GM11168 (cell line): ENCODE data around the gene SPOUT1.
"Not testable (repeated sequence)": the region's sequence is repeated elsewhere in the genome, so short reads cannot be mapped to it uniquely, and the experiment has no call there.

Experiments used
- in situ Hi-C: fragments of 300-500 bp; cut with MboI; formaldehyde crosslinking; loops from one replicate; pipeline ENCODE4 v1.12.0; 2022; ENCODE audit warnings: low sequenced_read_pairs; ENCODE audit not compliant: unreplicated experiment

The SPOUT1 gene

GRCh38 chr9:128818099-128818838 is 11.3 kb downstream of the SPOUT1 start, which contains the start of gene ENDOG:
TSS of gene ENDOG (plus strand) at chr9:128818500. CDS start at chr9:128818685, 185 bp downstream.
- in situ Hi-C loops, result no loop called here

GRCh38 chr9:128810873-128811272 is 18.7 kb downstream of the SPOUT1 start:
- in situ Hi-C loops, result no loop called here

GRCh38 chr9:128809831-128810230 is 19.8 kb downstream of the SPOUT1 start:
- in situ Hi-C loops, result no loop called here

GRCh38 chr9:128809036-128809599 is 20.5 kb downstream of the SPOUT1 start:
- in situ Hi-C loops, result no loop called here

GRCh38 chr9:128808543-128808942 is 21.1 kb downstream of the SPOUT1 start:
- in situ Hi-C loops, result no loop called here

DNA sequence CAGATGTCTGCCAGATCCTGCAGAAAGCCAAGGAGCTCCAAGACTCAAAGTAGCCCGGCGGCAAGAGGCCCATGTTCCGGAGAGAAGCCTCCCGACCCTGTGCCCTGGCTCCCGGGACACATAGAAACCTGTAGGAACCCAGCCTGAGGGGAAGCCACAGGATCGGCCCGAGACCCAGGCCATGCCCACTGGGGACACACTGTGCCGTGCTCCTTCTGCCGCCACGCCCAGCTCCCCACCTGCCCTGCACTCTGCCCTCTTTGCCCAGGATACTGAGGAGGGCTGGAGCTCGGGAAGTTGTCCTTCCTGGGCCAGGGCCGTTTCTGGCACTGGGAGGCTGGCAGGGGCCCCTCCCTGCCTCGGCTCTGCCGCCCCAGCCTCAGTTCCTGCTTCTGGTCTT is 21.8 kb downstream of the SPOUT1 start:
- in situ Hi-C loops, result no loop called here

GRCh38 chr9:128805661-128806060 is 23.9 kb downstream of the SPOUT1 start:
- in situ Hi-C loops, result no loop called here

DNA sequence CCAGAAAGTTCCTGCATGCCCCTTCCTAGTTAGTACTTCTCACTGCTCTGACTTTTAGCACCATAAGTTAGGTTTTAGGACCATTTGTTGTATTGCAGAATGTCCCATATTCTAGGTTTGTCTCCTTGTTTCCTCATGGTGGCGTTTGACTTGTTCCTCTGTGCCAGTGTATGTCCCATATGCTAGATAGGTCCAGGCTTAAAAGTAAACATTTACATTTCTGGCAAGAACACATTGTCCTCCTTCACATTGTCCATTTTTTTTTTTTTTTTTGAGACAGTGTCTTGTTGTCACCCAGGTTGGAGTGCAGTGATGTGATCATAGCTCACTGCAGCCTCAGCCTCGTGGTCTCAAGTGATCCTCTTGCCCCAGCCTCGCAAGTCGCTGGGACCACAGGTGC is 27.1 kb downstream of the SPOUT1 start:
- in situ Hi-C loops, result no loop called here

GRCh38 chr9:128800061-128800460 is 29.5 kb downstream of the SPOUT1 start:
- in situ Hi-C loops, result no loop called here

DNA sequence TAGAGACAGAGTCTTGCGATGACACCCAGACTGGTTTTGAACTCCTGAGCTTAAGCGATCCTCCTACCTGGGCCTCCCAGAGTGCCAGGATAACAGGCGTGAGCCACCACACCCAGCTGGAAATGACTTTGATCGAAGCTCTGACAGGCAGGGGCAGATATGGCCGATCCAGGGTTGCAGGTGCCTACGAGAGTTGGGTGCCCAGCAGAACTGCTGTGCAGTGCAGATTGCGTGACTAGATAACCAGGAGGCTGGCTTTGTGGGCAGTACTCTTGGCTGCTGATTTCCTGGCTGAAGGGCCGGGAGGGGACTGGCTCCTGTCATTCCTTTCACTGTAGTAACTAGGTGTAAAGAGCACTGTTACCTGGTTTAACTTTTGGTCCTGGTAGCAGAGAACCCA is 30.7 kb downstream of the SPOUT1 start:
- in situ Hi-C loops, result no loop called here

DNA sequence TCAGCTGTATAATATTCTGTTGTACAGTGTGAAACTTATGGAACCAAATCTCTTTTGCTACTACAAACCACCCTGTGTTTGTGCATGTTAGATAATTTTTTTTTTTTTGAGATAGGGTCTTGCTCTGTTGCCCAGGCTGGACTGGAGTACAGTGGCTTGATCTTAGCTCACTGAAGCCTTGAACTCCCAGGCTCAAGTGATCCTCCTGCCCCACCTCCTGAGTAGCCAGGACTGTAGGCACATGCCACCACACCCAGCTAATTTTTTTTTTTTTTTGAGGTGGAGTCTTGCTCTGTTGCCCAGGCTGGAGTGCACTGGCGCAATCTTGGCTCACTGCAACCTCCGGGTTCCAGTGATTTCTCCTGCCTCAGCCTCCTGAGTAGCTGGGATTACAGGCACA is 34.6 kb downstream of the SPOUT1 start:
- in situ Hi-C loops, result not testable (repeated sequence)

DNA sequence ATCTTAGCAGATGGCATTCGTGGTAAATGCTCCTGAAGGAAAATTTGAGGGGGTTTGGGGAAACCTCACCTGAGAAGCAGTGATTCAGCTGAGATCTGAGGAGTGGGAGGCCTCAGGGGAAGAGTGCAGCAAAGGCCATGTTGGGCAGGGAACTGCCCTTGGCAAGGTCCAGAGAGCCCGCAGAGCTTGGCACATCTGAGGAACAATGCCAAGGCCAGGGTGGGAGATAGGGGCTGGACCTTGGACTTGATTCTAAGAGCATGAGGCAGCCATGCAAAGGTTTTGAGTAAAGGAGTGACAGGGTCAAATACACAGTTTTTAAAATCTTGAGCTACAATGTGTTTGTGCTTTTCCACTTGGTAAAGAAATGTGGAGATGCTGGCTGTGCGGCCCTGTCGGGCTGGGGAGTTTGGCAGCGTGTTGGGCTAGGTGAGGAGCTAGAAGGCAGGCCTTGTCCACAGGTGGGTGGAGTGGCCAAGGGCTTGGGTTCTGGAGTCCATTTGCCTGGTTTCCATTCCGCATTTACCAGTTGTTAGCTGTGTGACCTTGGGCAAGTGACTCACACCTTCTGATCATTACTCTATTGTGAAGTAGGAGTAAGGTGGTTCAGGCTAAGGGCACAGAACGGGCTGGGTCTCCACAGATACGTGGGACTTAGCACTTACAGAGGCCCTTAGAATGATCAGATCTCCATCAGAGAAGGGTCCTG is 36.5 kb downstream of the SPOUT1 start:
- in situ Hi-C loops, result no loop called here

- in situ Hi-C loops, result no loop called here
Measured at GRCh38 chr9:128792134-128792533, 37.5 kb downstream of the SPOUT1 start.

DNA sequence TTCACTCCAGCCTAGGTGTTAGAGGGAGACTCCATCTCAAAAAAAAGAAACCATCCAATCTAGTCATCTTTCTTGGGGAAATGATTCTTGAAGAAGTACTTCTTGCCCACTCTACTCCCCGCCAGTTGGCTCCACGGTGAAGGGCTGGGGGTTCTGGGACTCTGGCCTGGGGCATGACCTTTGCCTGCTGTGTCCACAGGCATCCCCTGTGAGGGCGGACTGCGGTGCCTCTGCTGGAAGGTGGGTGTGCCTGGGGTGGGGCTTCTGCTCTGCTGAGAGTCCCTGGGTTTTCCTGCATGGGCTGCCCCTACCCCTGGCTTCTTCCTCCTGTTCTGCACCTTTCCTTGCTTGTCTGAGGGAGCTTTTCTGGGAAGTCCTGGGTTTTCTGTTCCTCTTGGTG is 39.1 kb downstream of the SPOUT1 start:
- in situ Hi-C loops, result no loop called here

GRCh38 chr9:128788445-128788844 is 41.1 kb downstream of the SPOUT1 start:
- in situ Hi-C loops, result no loop called here

GRCh38 chr9:128787659-128788058 is 41.9 kb downstream of the SPOUT1 start:
- in situ Hi-C loops, result no loop called here

DNA sequence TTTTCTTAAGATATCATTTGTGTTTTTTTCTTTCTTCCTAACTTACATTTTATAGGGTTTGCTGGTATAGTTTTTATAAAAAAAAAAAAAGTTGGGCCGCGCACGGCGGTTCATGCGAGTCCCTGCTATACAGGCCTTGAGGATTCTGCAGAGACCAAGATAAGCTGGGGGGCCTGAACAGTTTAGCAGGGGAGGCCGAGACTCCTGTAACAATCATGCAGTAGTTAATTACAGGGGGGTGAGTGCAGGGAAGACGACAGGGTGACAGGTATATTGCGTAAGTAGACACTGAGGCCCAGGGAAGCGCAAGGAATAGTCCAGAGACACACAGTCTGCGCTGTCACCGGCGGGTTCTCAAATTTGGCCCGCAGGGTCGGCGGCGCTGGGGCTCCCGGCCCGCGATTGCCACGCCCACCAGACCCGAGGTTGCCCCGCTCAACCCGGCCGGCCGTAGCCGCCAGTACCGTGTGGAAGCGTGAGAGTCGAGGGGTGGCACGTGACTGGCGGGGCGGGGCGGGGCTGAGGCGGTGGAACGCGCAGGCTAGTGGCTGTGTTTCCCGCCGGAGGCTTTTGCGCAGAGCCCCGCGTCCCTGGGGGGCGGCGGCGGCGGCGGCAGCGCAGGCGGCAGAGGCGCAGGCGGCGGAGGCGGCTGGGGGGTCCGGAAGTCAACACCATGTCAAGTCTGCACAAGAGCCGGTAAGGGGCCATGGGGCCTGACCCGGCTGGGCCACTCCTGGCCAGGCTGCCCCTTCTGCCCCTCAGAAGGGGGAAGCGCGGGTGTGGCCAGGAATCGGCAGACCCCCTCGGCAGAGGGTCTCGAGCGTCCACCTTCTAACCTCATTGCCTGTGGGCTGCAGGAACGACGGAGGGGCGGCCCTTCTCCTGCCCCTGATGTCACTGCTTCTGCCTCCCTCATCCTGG is 42.7 kb downstream of the SPOUT1 start, which contains the start of gene TBC1D13:
TSS of gene TBC1D13 (plus strand) at position 573 of the 921 bp plus-strand sequence. CDS start at position 674, 101 bp downstream.
- in situ Hi-C loops, result no loop called here

GRCh38 chr9:128785427-128785826 is 44.2 kb downstream of the SPOUT1 start:
- in situ Hi-C loops, result no loop called here

- in situ Hi-C loops, result no loop called here
Measured at GRCh38 chr9:128782669-128783068, 46.9 kb downstream of the SPOUT1 start.
